Astrocyte (in vitro differentiated cells and primary cell): ENCODE data around the gene SPX.

Experiments
- EZH2 ChIP-seq: IDR thresholded peaks from 2 replicates; pipeline ENCODE4 v1.6.1; 2012; ENCODE audit warnings: mild to moderate bottlenecking, low read length, inconsistent platforms; ENCODE audit not compliant: insufficient read depth
- TF ChIP-seq, protein P1 (sequence below): IDR thresholded peaks from 2 replicates; pipeline ENCODE4 v1.5.1; 2011; ENCODE audit warnings: low read depth, mild to moderate bottlenecking, inconsistent platforms, low read length, moderate library complexity; ENCODE audit not compliant: insufficient read depth

DNA sequence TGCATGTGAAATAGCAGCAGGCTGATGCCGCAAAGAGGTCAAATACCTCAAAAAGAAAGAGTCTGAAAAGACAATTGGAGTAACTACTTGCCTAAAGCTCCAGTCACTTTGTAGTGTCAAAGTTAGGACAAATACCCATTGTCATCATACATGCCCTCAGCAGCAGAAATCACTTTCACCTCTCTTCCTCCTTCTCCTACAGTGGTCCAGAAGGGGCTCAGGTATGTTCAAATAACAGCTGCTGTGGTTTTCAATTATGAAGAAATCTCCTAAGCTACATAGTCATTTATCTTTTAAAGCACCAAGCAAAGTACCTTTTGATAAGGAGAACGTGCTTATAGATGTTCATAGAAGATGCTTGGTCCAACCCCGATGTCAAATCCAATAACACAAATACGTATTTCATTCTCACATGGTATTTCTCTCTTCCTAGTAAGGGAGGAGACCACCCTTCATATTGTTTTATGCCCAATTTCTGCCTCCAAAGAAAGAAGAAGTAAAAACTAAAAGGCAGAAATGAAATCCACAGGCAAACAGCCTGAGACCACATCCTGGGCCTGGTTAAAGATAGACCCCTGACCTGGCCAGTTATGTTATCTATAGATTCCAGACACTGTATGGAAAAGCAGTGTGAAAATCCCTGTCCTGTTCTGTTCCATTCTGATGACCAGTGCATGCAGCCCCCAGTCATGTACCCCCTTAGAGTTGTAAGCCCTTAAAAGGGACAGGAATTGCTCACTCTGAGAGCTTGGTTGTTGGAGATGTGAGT is 54.8 kb downstream of the SPX start:
- TF ChIP-seq, protein P1, sequence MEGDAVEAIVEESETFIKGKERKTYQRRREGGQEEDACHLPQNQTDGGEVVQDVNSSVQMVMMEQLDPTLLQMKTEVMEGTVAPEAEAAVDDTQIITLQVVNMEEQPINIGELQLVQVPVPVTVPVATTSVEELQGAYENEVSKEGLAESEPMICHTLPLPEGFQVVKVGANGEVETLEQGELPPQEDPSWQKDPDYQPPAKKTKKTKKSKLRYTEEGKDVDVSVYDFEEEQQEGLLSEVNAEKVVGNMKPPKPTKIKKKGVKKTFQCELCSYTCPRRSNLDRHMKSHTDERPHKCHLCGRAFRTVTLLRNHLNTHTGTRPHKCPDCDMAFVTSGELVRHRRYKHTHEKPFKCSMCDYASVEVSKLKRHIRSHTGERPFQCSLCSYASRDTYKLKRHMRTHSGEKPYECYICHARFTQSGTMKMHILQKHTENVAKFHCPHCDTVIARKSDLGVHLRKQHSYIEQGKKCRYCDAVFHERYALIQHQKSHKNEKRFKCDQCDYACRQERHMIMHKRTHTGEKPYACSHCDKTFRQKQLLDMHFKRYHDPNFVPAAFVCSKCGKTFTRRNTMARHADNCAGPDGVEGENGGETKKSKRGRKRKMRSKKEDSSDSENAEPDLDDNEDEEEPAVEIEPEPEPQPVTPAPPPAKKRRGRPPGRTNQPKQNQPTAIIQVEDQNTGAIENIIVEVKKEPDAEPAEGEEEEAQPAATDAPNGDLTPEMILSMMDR = no peak
- TF ChIP-seq EZH2 = no peak
